SK-N-SH treated with all-trans-retinoic acid at 6 μM for 48 hours (cell line): ENCODE results near the gene HERPUD2.

ENCODE experiments used
- ARNTL ChIP-seq: fragments of 450-650 bp; formaldehyde crosslinking; IDR thresholded peaks from 2 replicates; pipeline ENCODE4 v1.5.0; 2020; ENCODE audit warnings: low read depth, mild to moderate bottlenecking, moderate library complexity, borderline replicate concordance
- CREB5 ChIP-seq: fragments of 250-450 bp; sonication (Bioruptor Pico); IDR thresholded peaks from 2 replicates; pipeline ENCODE4 v1.5.1; 2020; ENCODE audit warnings: low read depth, mild to moderate bottlenecking, moderate library complexity
- CSDC2 ChIP-seq: fragments of 250-450 bp; sonication (Bioruptor Pico); IDR thresholded peaks from 2 replicates; pipeline ENCODE4 v1.5.0; 2020; ENCODE audit warnings: mild to moderate bottlenecking, moderate library complexity
- ESRRG ChIP-seq: fragments of 250-450 bp; sonication (Bioruptor Pico); IDR thresholded peaks from 2 replicates; pipeline ENCODE4 v1.6.1; 2021; ENCODE audit warnings: mild to moderate bottlenecking
- ISL1 ChIP-seq: fragments of 250-450 bp; sonication (Bioruptor Pico); IDR thresholded peaks from 2 replicates; pipeline ENCODE4 v2.1.2; 2022; ENCODE audit warnings: mild to moderate bottlenecking, moderate library complexity
- RARB ChIP-seq: fragments of 250-450 bp; sonication (Bioruptor Pico); IDR thresholded peaks from 2 replicates; pipeline ENCODE4 v1.8.0; 2021; ENCODE audit warnings: mild to moderate bottlenecking, moderate library complexity
- SNAI2 ChIP-seq: fragments of 250-450 bp; sonication (Bioruptor Pico); IDR thresholded peaks from 2 replicates; pipeline ENCODE4 v1.5.0; 2020; ENCODE audit warnings: mild to moderate bottlenecking, moderate library complexity
- TCF4 ChIP-seq: fragments of 250-450 bp; sonication (Bioruptor Pico); IDR thresholded peaks from 2 replicates; pipeline ENCODE4 v1.8.0; 2021; ENCODE audit warnings: mild to moderate bottlenecking, moderate library complexity, borderline replicate concordance
- ZFP3 ChIP-seq: fragments of 250-450 bp; sonication (Bioruptor Pico); IDR thresholded peaks from 2 replicates; pipeline ENCODE4 v1.5.0; 2020; ENCODE audit warnings: mild to moderate bottlenecking, moderate library complexity
- ZFP30 ChIP-seq: fragments of 450-650 bp; formaldehyde crosslinking; IDR thresholded peaks from 2 replicates; pipeline ENCODE4 v1.5.0; 2022; ENCODE audit warnings: mild to moderate bottlenecking, moderate library complexity
- ZNF70 ChIP-seq: fragments of 450-650 bp; formaldehyde crosslinking; IDR thresholded peaks from 2 replicates; pipeline ENCODE4 v1.5.0; 2020; ENCODE audit warnings: mild to moderate bottlenecking, moderate library complexity

- TF ChIP-seq ZFP30 (CRISPR knock-in tag): no peak
- no peak for TF ChIP-seq ARNTL
- no peak for TF ChIP-seq ESRRG (CRISPR knock-in tag)
- TF ChIP-seq ISL1: no peak
- no peak for TF ChIP-seq CSDC2
- TF ChIP-seq SNAI2 (CRISPR knock-in tag): no peak
- no peak for TF ChIP-seq TCF4
- TF ChIP-seq CREB5: no peak
- no peak for TF ChIP-seq ZNF70 (CRISPR knock-in tag)
- TF ChIP-seq ZFP3 (CRISPR knock-in tag): no peak
- no peak for TF ChIP-seq RARB (CRISPR knock-in tag)
Measured at GRCh38 chr7:35738889-35739288, 44.0 kb upstream of the HERPUD2 start.
